ENCODE results near the gene MCC. TPM values are rescaled to one million over a fixed set of nuclear protein-coding genes. Genes with fewer than 3 reads are reported as not detected.

Gene MCC
- total RNA-seq, 1 experiment from 2014 or later = 7.6 TPM

GRCh38 chr5:113038136-113038535 lies 450.1 kb downstream of the MCC start:
- Histone ChIP-seq H3K79me1 (ENCODE audit: insufficient read depth, low read depth, low read length, poor library complexity, severe bottlenecking) (no peaks in the 10 kb centered on the region), H3K79me2 (ENCODE audit: insufficient read depth, low read length) (no peaks in the 10 kb centered on the region), H4K20me1 (ENCODE audit: control insufficient read depth, insufficient read depth, insufficient read length) (no peaks in the 10 kb centered on the region), H2BK20ac (ENCODE audit: low read depth, low read length, poor library complexity, severe bottlenecking) (no peak overlapping the region), H2BK5ac (ENCODE audit: insufficient read length, low read length) (no peak overlapping the region), H4K8ac (replicated peaks; ENCODE audit: insufficient read length, low read depth, low read length) (no peak overlapping the region), H2BK120ac (ENCODE audit: low read depth, low read length, poor library complexity, severe bottlenecking) (no peak overlapping the region), H2AFZ (ENCODE audit: low read length) (no peak overlapping the region), H2BK15ac (ENCODE audit: low read depth, low read length) (no peak overlapping the region), H4K5ac (ENCODE audit: insufficient read length, low read depth, low read length) (no peak overlapping the region), H3K9me3 (ENCODE audit: control insufficient read depth, low read depth, low read length) (no peaks in the 10 kb centered on the region), H2BK12ac (ENCODE audit: insufficient read length, low read depth, low read length) (no peak overlapping the region), H3K4me2 (ENCODE audit: insufficient read depth, insufficient read length, low read length) (no peak overlapping the region), H3K27me3 (ENCODE audit: insufficient read depth, low read length) (no peaks in the 10 kb centered on the region), H4K91ac (ENCODE audit: insufficient read length, low read depth, low read length) (no peak overlapping the region), H3K23ac (ENCODE audit: insufficient read length, low read depth, low read length) (no peak overlapping the region), H2AK5ac (ENCODE audit: insufficient read length, low read length) (no peak overlapping the region), H3K14ac (ENCODE audit: insufficient read depth, low read length) (no peak overlapping the region), H3T11ph (ENCODE audit: low read length) (no peak overlapping the region), H3K4ac (ENCODE audit: low read depth, low read length) (no peak overlapping the region), H3K9ac (ENCODE audit: extremely low read depth, insufficient read length, low read length) (no peak overlapping the region), H3K27ac (ENCODE audit: insufficient read length, low read depth, low read length) (no peak overlapping the region), H3K18ac (ENCODE audit: insufficient read length, low read depth, low read length) (no peak overlapping the region), H3K23me2 (ENCODE audit: insufficient read length, low read depth, low read length, poor library complexity, severe bottlenecking) (no peaks in the 10 kb centered on the region), H3K4me1 (ENCODE audit: insufficient read depth, low read length) (peaks cover 4% of the 10 kb centered on the region; the same call in 1 of the 2 replicates), H3K56ac (ENCODE audit: insufficient read length, low read depth, low read length) (no peak overlapping the region)
- Mint-ChIP-seq H3K36me3 (ENCODE audit: insufficient read depth in 1 of 3, low read depth in 3 of 3) (peaks cover 0 to 3% (median 0%) of the 10 kb centered on the region in 3 experiments; a peak in 1 of 7 replicates), H3K4me1 (peaks cover 28 to 31% of the 10 kb centered on the region in 2 experiments), H3K27me3 (ENCODE audit: low read depth) (no peaks in the 10 kb centered on the region), H3K27ac (no peak overlapping the region), H3K9me3 (no peaks in the 10 kb centered on the region), H3K4me3 (no peak overlapping the region)
- TF ChIP-seq CTCF (conservative IDR thresholded peaks at IDR 0.05) = no peak
- WGBS (ENCODE audit: extremely low coverage, insufficient read length, low lambda C conversion rate) = no CpG with 5 or more reads among the region's 1 CpG
- no peak for DNase-seq

All from H9 (cell line).